ENCODE data around the gene TSSC4.
A peak's percentile ranks its signal among the peaks of the same experiment; 100 is the strongest.

The TSSC4 gene

GRCh38 chr11:2369896-2370295, 30.7 kb upstream of the TSSC4 start:
- DNase-seq: no peak

- DNase-seq: no peak
Observed at GRCh38 chr11:2374456-2375201, 25.9 kb upstream of the TSSC4 start.

GRCh38 chr11:2375341-2375853, 25.2 kb upstream of the TSSC4 start:
- DNase-seq: no peak

GRCh38 chr11:2375964-2376551, 24.5 kb upstream of the TSSC4 start:
- DNase-seq: no peak

GRCh38 chr11:2376751-2377451, 23.6 kb upstream of the TSSC4 start, which contains the start of gene CD81:
CD81 (plus strand) TSS chr11:2377310; CDS start chr11:2377550, 240 bp downstream.
- DNase-seq: peak; percentile 66

GRCh38 chr11:2377511-2378443, 22.8 kb upstream of the TSSC4 start:
- peak; percentile 61 for DNase-seq

GRCh38 chr11:2378527-2379210, 21.9 kb upstream of the TSSC4 start:
- no peak for DNase-seq

GRCh38 chr11:2379466-2380174, 20.9 kb upstream of the TSSC4 start:
- no peak for DNase-seq

- no peak for DNase-seq
Observed at GRCh38 chr11:2380396-2380795, 20.2 kb upstream of the TSSC4 start.

GRCh38 chr11:2380807-2381350, 19.7 kb upstream of the TSSC4 start:
- no peak for DNase-seq

GRCh38 chr11:2381494-2382128, 18.9 kb upstream of the TSSC4 start:
- DNase-seq: no peak

GRCh38 chr11:2382129-2382517, 18.4 kb upstream of the TSSC4 start:
- peak; percentile 1 for DNase-seq

GRCh38 chr11:2382936-2383851, 17.4 kb upstream of the TSSC4 start:
- DNase-seq: no peak

- DNase-seq: peak; percentile 56
Observed at GRCh38 chr11:2383852-2384804, 16.4 kb upstream of the TSSC4 start.

GRCh38 chr11:2385156-2386151, 15.1 kb upstream of the TSSC4 start:
- no peak for DNase-seq

- DNase-seq: no peak
Observed at GRCh38 chr11:2386591-2386990, 14.0 kb upstream of the TSSC4 start.

All from T-helper 9 cell (primary cell).